IMR-90 (cell line): ENCODE data around the gene SLC4A7. TPM values are rescaled to one million over a fixed set of nuclear protein-coding genes. Genes with fewer than 3 reads are reported as not detected.

Source experiments
- ATAC-seq: fragments of 200-7000 bp; cut with Tn5 transposase; 2 replicates; pipeline ENCODE4 v1.9.1; 2020; ENCODE audit warnings: low read depth, mild to moderate bottlenecking, moderate library complexity
- BruUV-seq: library from RNA; stranded (reverse); fragments of 400-500 nt; replicated peaks from 2 replicates; lab custom pipeline; 2021; lab: Mats Ljungman, UMichigan
- CTCF ChIA-PET: fragments of 300-600 bp; formaldehyde crosslinking; extraction: SDS; loops from one replicate; lab custom pipeline; 2021; ENCODE audit warnings: antibody characterized with exemption; lab: Yijun Ruan, JAX
- POLR2A ChIA-PET: fragments of 300-600 bp; sonication (Branson Sonifier 250); formaldehyde crosslinking; loops from one replicate; lab custom pipeline; 2022; ENCODE audit warnings: antibody characterized with exemption; ENCODE audit not compliant: unreplicated experiment; lab: Charles Lee
- DNase-seq: peaks from one replicate; pipeline ENCODE4 v3.0.0; 2013
- H2AFZ ChIP-seq: replicated peaks from 2 replicates; pipeline ENCODE3; 2013; ENCODE audit warnings: low read length, mild to moderate bottlenecking; ENCODE audit not compliant: poor library complexity
- H2AK5ac ChIP-seq: 2 replicates; pipeline ENCODE4 v1.6.1; 2013; ENCODE audit warnings: low read depth, low read length, inconsistent platforms
- H2AK9ac ChIP-seq: replicated peaks from 2 replicates; pipeline ENCODE3; 2013; ENCODE audit warnings: mild to moderate bottlenecking, low read depth, low read length, moderate library complexity; ENCODE audit not compliant: poor library complexity
- H2BK120ac ChIP-seq: 2 replicates; pipeline ENCODE4 v1.6.1; 2013; ENCODE audit warnings: low read depth, low read length, inconsistent platforms
- H2BK15ac ChIP-seq: 3 replicates; pipeline ENCODE4 v1.6.1; 2013; ENCODE audit warnings: low read depth, low read length, inconsistent platforms
- H2BK20ac ChIP-seq: 2 replicates; pipeline ENCODE4 v1.6.1; 2013; ENCODE audit warnings: low read depth, mild to moderate bottlenecking, inconsistent platforms, low read length, moderate library complexity
- H2BK5ac ChIP-seq: 2 replicates; pipeline ENCODE4 v1.6.1; 2013; ENCODE audit warnings: mild to moderate bottlenecking, low read depth, low read length, inconsistent platforms; ENCODE audit not compliant: poor library complexity, severe bottlenecking
- H3K14ac ChIP-seq: replicated peaks from 2 replicates; pipeline ENCODE4 v1.6.1; 2013; ENCODE audit warnings: low read depth, low read length, inconsistent platforms
- H3K18ac ChIP-seq: 2 replicates; pipeline ENCODE4 v1.6.1; 2013; ENCODE audit warnings: low read depth, low read length, control low read depth
- H3K23ac ChIP-seq: 2 replicates; pipeline ENCODE4 v1.6.1; 2013; ENCODE audit warnings: low read depth, low read length, inconsistent platforms
- H3K27ac ChIP-seq: 2 replicates; pipeline ENCODE4 v1.5.1; 2013; ENCODE audit warnings: mild to moderate bottlenecking, control low read depth, low read length; ENCODE audit not compliant: insufficient read depth
- H3K27me3 ChIP-seq: 2 replicates; pipeline ENCODE4 v1.6.1; 2013; ENCODE audit warnings: low read length; ENCODE audit not compliant: control insufficient read depth, insufficient read depth
- H3K36me3 ChIP-seq: 2 replicates; pipeline ENCODE4 v1.6.1; 2013; ENCODE audit warnings: low read length, mixed read lengths; ENCODE audit not compliant: control insufficient read depth, insufficient read depth
- H3K4ac ChIP-seq: 2 replicates; pipeline ENCODE4 v1.6.1; 2013; ENCODE audit warnings: low read depth, low read length, inconsistent platforms
- H3K4me1 ChIP-seq: 2 replicates; pipeline ENCODE4 v1.6.1; 2013; ENCODE audit warnings: low read length, mixed read lengths; ENCODE audit not compliant: control insufficient read depth, insufficient read depth
- H3K4me2 ChIP-seq: 2 replicates; pipeline ENCODE4 v1.6.1; 2013; ENCODE audit warnings: low read depth, mild to moderate bottlenecking, control low read depth, low read length, moderate library complexity
- H3K4me3 ChIP-seq: 2 replicates; pipeline ENCODE4 v1.5.1; 2013; ENCODE audit warnings: low read depth, mild to moderate bottlenecking, control low read depth, low read length, moderate library complexity; ENCODE audit not compliant: insufficient read depth
- H3K56ac ChIP-seq: 2 replicates; pipeline ENCODE4 v1.6.1; 2013; ENCODE audit warnings: low read length, inconsistent platforms; ENCODE audit not compliant: insufficient read depth; ENCODE audit errors: extremely low read depth
- H3K79me1 ChIP-seq, 2 experiments: 2 replicates each; pipeline ENCODE4 v1.6.1; 2013; ENCODE audit warnings: low read length in 2 of 2, inconsistent platforms in 1 of 2, low read depth in 1 of 2
- H3K9ac ChIP-seq: 2 replicates; pipeline ENCODE4 v1.6.1; 2013; ENCODE audit warnings: low read depth, low read length, control low read depth
- H3K9me1 ChIP-seq: 2 replicates; pipeline ENCODE4 v1.6.1; 2013; ENCODE audit warnings: low read length, inconsistent platforms; ENCODE audit not compliant: insufficient read depth
- H3K9me3 ChIP-seq: 2 replicates; pipeline ENCODE4 v1.6.1; 2013; ENCODE audit warnings: low read length; ENCODE audit not compliant: control insufficient read depth, insufficient read depth
- H4K20me1 ChIP-seq: 2 replicates; pipeline ENCODE4 v1.6.1; 2013; ENCODE audit warnings: low read length, inconsistent platforms; ENCODE audit not compliant: insufficient read depth
- H4K5ac ChIP-seq: 2 replicates; pipeline ENCODE4 v1.6.1; 2013; ENCODE audit warnings: mild to moderate bottlenecking, low read depth, low read length, control low read depth
- H4K8ac ChIP-seq, 2 experiments: 2 replicates each; pipeline ENCODE4 v1.6.1; 2013; ENCODE audit warnings: low read depth in 2 of 2, low read length in 2 of 2, control low read depth in 1 of 2, inconsistent platforms in 1 of 2
- H4K91ac ChIP-seq: 2 replicates; pipeline ENCODE4 v1.6.1; 2013; ENCODE audit warnings: low read depth, low read length, inconsistent platforms; ENCODE audit not compliant: insufficient read depth
- CEBPB ChIP-seq: IDR thresholded peaks from 2 replicates; pipeline ENCODE4 v1.6.1; 2012; ENCODE audit warnings: low read depth, low read length, improper control_type of control experiment
- FOS ChIP-seq: fragments of 150-350 bp; IDR thresholded peaks from 2 replicates; pipeline ENCODE4 v1.6.1; 2016; ENCODE audit warnings: low read depth, low read length
- NFE2L2 ChIP-seq: fragments of 150-350 bp; IDR thresholded peaks from 2 replicates; pipeline ENCODE4 v1.6.1; 2016; ENCODE audit warnings: low read depth, mild to moderate bottlenecking, low read length
- WGBS, 2 experiments: methylation state at CpG; one replicate each; pipeline versions ENCODE4 v1.1.5 to v1.1.7; 2013; ENCODE audit warnings: missing lambda C conversion rate in 2 of 2; ENCODE audit not compliant: insufficient read length in 1 of 2; ENCODE audit errors: extremely low coverage in 2 of 2; 5-methylcytosine and 5-hydroxymethylcytosine counted together
- dilution Hi-C: fragments of 300-500 bp; cut with HindIII; formaldehyde crosslinking; loops from one replicate; pipeline ENCODE4 v1.14.3; 2018; ENCODE audit warnings: low sequenced_read_pairs; ENCODE audit not compliant: unreplicated experiment
- in situ Hi-C: fragments of 300-500 bp; cut with MboI; formaldehyde crosslinking; loops from 3 replicates; pipeline ENCODE4 v1.14.3; 2019; ENCODE audit warnings: low sequenced_read_pairs, inconsistent platforms, mixed read lengths
- intact Hi-C: fragments of 100-400 bp; cut with micrococcal nuclease; formaldehyde crosslinking; loops from 2 replicates; pipeline ENCODE4 v1.10.0; 2022
- polyA plus RNA-seq, 3 experiments: library from polyadenylated mRNA; depleted of rRNA; stranded (reverse); fragments of >200 nt; gene quantifications; 2 replicates each; pipeline ENCODE4 v1.2.3, GENCODE V29; 2012; ENCODE audit warnings: low replicate concordance in 1 of 3
- total RNA-seq: library from RNA; depleted of rRNA; stranded (reverse); fragments of >200 nt; gene quantifications from 2 replicates; pipeline ENCODE4 v1.2.3, GENCODE V29; 2012

Gene SLC4A7
- total and polyA plus RNA-seq, 2 of the 4 experiments (the other 2 are of a cell fraction), result 17.7 to 50.4 TPM

- ChIA-PET POLR2A (no interaction called here), CTCF (no interaction called here)
- Histone ChIP-seq H3K14ac (no peak overlapping the region), H2BK120ac (no peak overlapping the region), H2AK5ac (no peak overlapping the region), H3K4ac (no peak overlapping the region), H2AFZ (no peak overlapping the region), H3K79me1 (peaks cover 9 to 23% of the 10 kb centered on the region in 2 experiments), H3K18ac (no peak overlapping the region), H4K5ac (no peak overlapping the region), H3K9ac (no peak overlapping the region), H3K27me3 (no peaks in the 10 kb centered on the region), H3K27ac (no peak overlapping the region), H3K56ac (no peak overlapping the region), H3K4me1 (no peaks in the 10 kb centered on the region; the same call in none of the 2 replicates), H2BK20ac (no peak overlapping the region), H3K9me3 (no peaks in the 10 kb centered on the region), H3K23ac (no peak overlapping the region), H2BK15ac (no peak overlapping the region), H2BK5ac (no peak overlapping the region), H2AK9ac (no peak overlapping the region), H4K91ac (no peak overlapping the region), H3K4me3 (no peak overlapping the region), H4K8ac (no peak overlapping the region), H4K20me1 (no peaks in the 10 kb centered on the region), H3K36me3 (peaks cover 22% of the 10 kb centered on the region), H3K4me2 (no peak overlapping the region), H3K9me1 (no peaks in the 10 kb centered on the region)
- TF ChIP-seq FOS (no peak), NFE2L2 (no peak), CEBPB (no peak)
- intact Hi-C loops, result loop anchor here (5.0 kb wide), 1 partner anchor 35 kb away; no protein-coding TSS in a partner anchor
- dilution Hi-C loops, result no loop called here
- BruUV-seq, result no TSS peak
- ATAC-seq, result no peak
- in situ Hi-C loops, result no loop called here
- DNase-seq, result no peak
- no CpG with 5 or more reads among the region's 2 CpGs for WGBS, 2 experiments
These were observed 61.6 kb downstream of the SLC4A7 start for GRCh38 chr3:27422617-27423016.
